ENCODE data around the gene C14orf180.

The C14orf180 gene

DNA sequence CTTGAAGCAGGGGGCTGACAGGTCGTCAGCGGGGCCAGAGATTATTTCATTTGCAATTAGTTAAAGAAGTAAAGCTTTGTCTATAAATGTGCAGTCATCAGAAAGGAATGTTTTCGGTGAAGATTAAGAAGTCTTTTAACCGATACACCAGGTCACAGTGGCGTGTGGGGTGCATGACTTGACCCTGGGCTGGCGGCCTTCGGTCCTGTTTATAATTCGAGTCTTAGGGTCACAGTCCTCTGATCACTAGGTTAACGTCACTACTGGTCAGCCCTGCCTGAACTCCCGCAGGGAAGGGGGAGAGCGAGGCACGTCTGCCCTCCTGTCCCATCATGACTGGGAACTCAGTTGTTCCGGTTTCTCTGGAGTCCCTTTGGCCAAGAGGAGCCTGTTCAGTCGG lies 5.0 kb upstream of the C14orf180 start:
- Histone ChIP-seq H3K9me2 (replicated peaks; ENCODE audit: insufficient read depth, low read length) (no peaks in the 10 kb centered on the region), H3F3A (ENCODE audit: insufficient read depth, low read length) (no peaks in the 10 kb centered on the region), H3K4me2 (ENCODE audit: low read depth, low read length) (no peak overlapping the region), H3K36me3 (replicated peaks; ENCODE audit: insufficient read depth, low read length) (no peaks in the 10 kb centered on the region), H3K27ac (ENCODE audit: low read length) (no peak overlapping the region), H3K79me2 (ENCODE audit: low read length) (no peaks in the 10 kb centered on the region), H3K4me1 (ENCODE audit: low read length) (no peaks in the 10 kb centered on the region), H4K20me1 (ENCODE audit: insufficient read depth, low read length) (no peaks in the 10 kb centered on the region), H3K27me3 (replicated peaks; ENCODE audit: insufficient read depth, low read length) (peaks cover 26% of the 10 kb centered on the region), H3K9ac (ENCODE audit: low read length) (no peak overlapping the region), H2AFZ (ENCODE audit: low read length) (no peak overlapping the region), H3K4me3 (ENCODE audit: low read length) (no peak overlapping the region), H3K9me3 (replicated peaks; ENCODE audit: insufficient read depth, low read length) (no peaks in the 10 kb centered on the region)
- DNase-seq = no peak
- TF ChIP-seq EZH2 (optimal IDR thresholded peaks at IDR 0.05; ENCODE audit: low read depth, low read length) (no peak), EZH2phosphoT487 (IDR thresholded peaks at IDR 0.05; ENCODE audit: low read length) (no peak)
- TF ChIP-seq, protein P1, sequence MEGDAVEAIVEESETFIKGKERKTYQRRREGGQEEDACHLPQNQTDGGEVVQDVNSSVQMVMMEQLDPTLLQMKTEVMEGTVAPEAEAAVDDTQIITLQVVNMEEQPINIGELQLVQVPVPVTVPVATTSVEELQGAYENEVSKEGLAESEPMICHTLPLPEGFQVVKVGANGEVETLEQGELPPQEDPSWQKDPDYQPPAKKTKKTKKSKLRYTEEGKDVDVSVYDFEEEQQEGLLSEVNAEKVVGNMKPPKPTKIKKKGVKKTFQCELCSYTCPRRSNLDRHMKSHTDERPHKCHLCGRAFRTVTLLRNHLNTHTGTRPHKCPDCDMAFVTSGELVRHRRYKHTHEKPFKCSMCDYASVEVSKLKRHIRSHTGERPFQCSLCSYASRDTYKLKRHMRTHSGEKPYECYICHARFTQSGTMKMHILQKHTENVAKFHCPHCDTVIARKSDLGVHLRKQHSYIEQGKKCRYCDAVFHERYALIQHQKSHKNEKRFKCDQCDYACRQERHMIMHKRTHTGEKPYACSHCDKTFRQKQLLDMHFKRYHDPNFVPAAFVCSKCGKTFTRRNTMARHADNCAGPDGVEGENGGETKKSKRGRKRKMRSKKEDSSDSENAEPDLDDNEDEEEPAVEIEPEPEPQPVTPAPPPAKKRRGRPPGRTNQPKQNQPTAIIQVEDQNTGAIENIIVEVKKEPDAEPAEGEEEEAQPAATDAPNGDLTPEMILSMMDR (IDR thresholded peaks at IDR 0.05; ENCODE audit: low read length) = no peak

DNA sequence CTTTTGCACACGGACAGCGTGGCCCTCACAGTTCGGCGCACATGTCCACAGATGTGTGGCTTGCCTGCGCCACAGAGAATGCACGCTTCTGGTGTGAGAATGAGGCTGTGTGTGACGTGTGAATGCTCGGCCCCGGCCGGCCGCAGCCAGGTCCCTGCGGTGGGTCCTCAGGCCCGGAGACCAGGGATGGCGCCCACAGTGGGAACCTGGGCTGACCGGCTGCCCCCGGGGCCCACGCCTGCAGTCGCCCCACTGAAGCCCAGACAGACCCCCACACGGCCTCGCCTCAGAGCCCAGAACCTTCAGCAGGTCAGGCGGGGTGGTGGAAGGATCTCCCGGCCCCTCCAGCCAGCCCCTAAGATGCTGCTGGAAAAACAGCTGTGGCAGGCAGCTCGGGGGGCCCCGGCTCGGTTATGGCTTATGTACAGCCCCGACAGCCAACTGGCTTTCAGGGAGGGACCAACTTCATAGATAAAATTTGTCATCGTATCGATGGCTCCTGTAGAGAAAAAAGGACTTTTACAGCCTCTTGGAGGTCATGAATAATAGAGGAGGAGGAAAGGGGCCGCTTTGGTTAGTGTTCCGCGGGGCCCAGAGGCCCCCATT lies 4.5 kb upstream of the C14orf180 start:
- no peaks in the 10 kb centered on the region for H4K20me1 ChIP-seq (ENCODE audit: insufficient read depth, low read length)
- TF ChIP-seq EZH2phosphoT487 (IDR thresholded peaks at IDR 0.05; ENCODE audit: low read length) (no peak), EZH2 (optimal IDR thresholded peaks at IDR 0.05; ENCODE audit: low read depth, low read length) (no peak)
- TF ChIP-seq, protein P1 (IDR thresholded peaks at IDR 0.05; ENCODE audit: low read length) = no peak
- no peaks in the 10 kb centered on the region for H3K36me3 ChIP-seq (replicated peaks; ENCODE audit: insufficient read depth, low read length)
- H3K79me2 ChIP-seq (ENCODE audit: low read length) = no peaks in the 10 kb centered on the region
- H3K4me1 ChIP-seq (ENCODE audit: low read length) = no peaks in the 10 kb centered on the region
- no peaks in the 10 kb centered on the region for H3K9me2 ChIP-seq (replicated peaks; ENCODE audit: insufficient read depth, low read length)
- H3K4me2 ChIP-seq (ENCODE audit: low read depth, low read length) = no peak overlapping the region
- H3K27ac ChIP-seq (ENCODE audit: low read length) = no peak overlapping the region
- no peak overlapping the region for H3K9ac ChIP-seq (ENCODE audit: low read length)
- H3K4me3 ChIP-seq (ENCODE audit: low read length) = no peak overlapping the region
- no peak for DNase-seq
- H3K27me3 ChIP-seq (replicated peaks; ENCODE audit: insufficient read depth, low read length) = peaks cover 30% of the 10 kb centered on the region
- no peaks in the 10 kb centered on the region for H3F3A ChIP-seq (ENCODE audit: insufficient read depth, low read length)
- no peak overlapping the region for H2AFZ ChIP-seq (ENCODE audit: low read length)
- H3K9me3 ChIP-seq (replicated peaks; ENCODE audit: insufficient read depth, low read length) = no peaks in the 10 kb centered on the region

DNA sequence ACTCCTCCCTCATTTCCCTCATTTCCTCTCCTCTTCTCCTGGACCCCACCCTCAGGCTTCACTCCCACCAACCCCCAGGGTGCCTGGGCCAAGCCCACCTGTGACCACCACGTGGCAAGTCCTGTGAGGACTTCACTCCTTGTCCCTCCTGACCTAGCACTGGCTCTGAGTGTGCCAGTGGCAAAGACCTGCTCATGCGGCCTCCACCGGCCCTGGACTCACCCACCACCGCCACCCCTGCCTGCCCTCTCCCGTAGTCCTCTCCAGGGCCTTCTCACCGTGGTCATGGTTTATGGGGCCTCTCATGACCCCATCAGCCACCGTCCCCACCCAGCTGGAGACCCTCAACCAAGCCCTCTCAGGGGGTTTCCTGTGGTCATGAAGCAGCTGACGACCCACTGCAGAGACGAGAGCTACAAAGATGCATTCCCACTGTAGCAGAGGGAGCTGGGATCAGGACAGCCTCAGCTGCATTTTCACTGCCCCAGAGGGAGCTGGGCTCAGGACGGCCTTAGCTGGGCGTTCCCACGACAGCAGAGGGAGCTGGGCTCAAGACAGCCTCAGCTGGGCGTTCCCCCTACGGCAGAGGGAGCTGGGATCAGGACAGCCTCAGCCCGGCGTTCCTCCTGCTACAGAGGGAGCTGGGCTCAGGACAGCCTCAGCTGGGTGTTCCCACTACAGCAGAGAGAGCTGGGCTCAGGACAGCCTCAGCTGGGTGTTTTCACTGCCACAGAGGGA lies 3.2 kb upstream of the C14orf180 start:
- DNase-seq = no peak
- Histone ChIP-seq H3K4me1 (ENCODE audit: low read length) (no peaks in the 10 kb centered on the region), H3K4me2 (ENCODE audit: low read depth, low read length) (no peak overlapping the region)

More for the DNA sequence above, 3.2 kb upstream of the C14orf180 start:
- Histone ChIP-seq H3K36me3 (replicated peaks; ENCODE audit: insufficient read depth, low read length) (no peaks in the 10 kb centered on the region), H3K9ac (ENCODE audit: low read length) (no peak overlapping the region), H2AFZ (ENCODE audit: low read length) (no peak overlapping the region), H3K27me3 (replicated peaks; ENCODE audit: insufficient read depth, low read length) (peaks cover 34% of the 10 kb centered on the region), H3F3A (ENCODE audit: insufficient read depth, low read length) (no peaks in the 10 kb centered on the region), H3K9me2 (replicated peaks; ENCODE audit: insufficient read depth, low read length) (no peaks in the 10 kb centered on the region), H3K79me2 (ENCODE audit: low read length) (no peaks in the 10 kb centered on the region), H3K9me3 (replicated peaks; ENCODE audit: insufficient read depth, low read length) (no peaks in the 10 kb centered on the region), H4K20me1 (ENCODE audit: insufficient read depth, low read length) (no peaks in the 10 kb centered on the region), H3K4me3 (ENCODE audit: low read length) (no peak overlapping the region), H3K27ac (ENCODE audit: low read length) (no peak overlapping the region)
- no peak for TF ChIP-seq EZH2phosphoT487 (IDR thresholded peaks at IDR 0.05; ENCODE audit: low read length)
- TF ChIP-seq, protein P1 (IDR thresholded peaks at IDR 0.05; ENCODE audit: low read length) = no peak
- TF ChIP-seq EZH2 (optimal IDR thresholded peaks at IDR 0.05; ENCODE audit: low read depth, low read length) = no peak

Data from MM.1S (cell line).